Type B pancreatic cell (in vitro differentiated cells): ENCODE measurements around the gene GSTCD. TPM values are rescaled to one million over a fixed set of nuclear protein-coding genes. Genes with fewer than 3 reads are reported as not detected.
"Not testable (repeated sequence)": the region's sequence is repeated elsewhere in the genome, so short reads cannot be mapped to it uniquely, and the experiment has no call there.

Experiments used
- DNase-seq: peaks from one replicate; pipeline ENCODE4 v3.0.0; 2021; ENCODE audit warnings: mixed read lengths; ENCODE audit not compliant: unreplicated experiment; ENCODE audit errors: extremely low spot score
- H3K27ac Mint-ChIP-seq: 2 replicates; pipeline ENCODE4 v1.8.0; 2021; ENCODE audit warnings: mild to moderate bottlenecking, mixed read lengths
- H3K27me3 Mint-ChIP-seq: 2 replicates; pipeline ENCODE4 v1.8.0; 2021; ENCODE audit warnings: mixed read lengths
- H3K36me3 Mint-ChIP-seq: 2 replicates; pipeline ENCODE4 v1.8.0; 2021; ENCODE audit warnings: mixed read lengths
- H3K4me1 Mint-ChIP-seq: one replicate; pipeline ENCODE4 v1.8.0; 2021; ENCODE audit warnings: mixed read lengths; ENCODE audit not compliant: unreplicated experiment
- H3K4me3 Mint-ChIP-seq: 2 replicates; pipeline ENCODE4 v1.8.0; 2021; ENCODE audit warnings: mild to moderate bottlenecking, mixed read lengths
- H3K9me3 Mint-ChIP-seq: 2 replicates; pipeline ENCODE4 v1.8.0; 2021; ENCODE audit warnings: mixed read lengths
- total RNA-seq: library from RNA; stranded (reverse); gene quantifications from 2 replicates; pipeline ENCODE4 v1.2.1, GENCODE V29; 2021; ENCODE audit warnings: low replicate concordance
- TF ChIP-seq, protein P1 (sequence below): fragments of 200-600 bp; sonication (generic); conservative IDR thresholded peaks from 2 replicates; pipeline ENCODE4 v1.5.0; 2021; ENCODE audit warnings: antibody characterized with exemption, mild to moderate bottlenecking

GSTCD gene
- total RNA-seq, 1 donor from 2014 or later, result 23.3 TPM

DNA sequence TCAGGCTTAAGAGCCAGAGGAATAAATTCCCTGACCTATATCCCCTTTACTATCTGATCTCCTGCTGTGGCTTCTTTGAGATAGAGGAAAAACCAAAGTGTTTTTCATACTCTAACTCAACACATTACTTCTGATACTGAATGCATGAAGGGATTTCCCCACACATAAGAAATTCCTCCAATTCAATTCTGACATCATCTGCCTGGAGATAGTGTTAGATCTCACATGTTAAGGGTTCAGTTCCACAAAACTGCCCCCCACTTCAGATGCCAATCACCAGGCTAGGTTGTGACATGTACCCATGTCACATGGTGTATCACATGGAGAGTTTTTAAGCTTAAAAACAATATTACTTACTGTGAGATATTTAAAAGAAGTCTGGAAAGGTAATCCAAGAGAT lies 46.8 kb downstream of the GSTCD start:
- no peak overlapping the region for H3K4me3 Mint-ChIP-seq
- no peaks in the 10 kb centered on the region for H3K4me1 Mint-ChIP-seq
- H3K9me3 Mint-ChIP-seq, result no peaks in the 10 kb centered on the region
- H3K27me3 Mint-ChIP-seq, result no peaks in the 10 kb centered on the region
- H3K27ac Mint-ChIP-seq, result no peak overlapping the region
- peaks cover 3% of the 10 kb centered on the region for H3K36me3 Mint-ChIP-seq
- TF ChIP-seq, protein P1, sequence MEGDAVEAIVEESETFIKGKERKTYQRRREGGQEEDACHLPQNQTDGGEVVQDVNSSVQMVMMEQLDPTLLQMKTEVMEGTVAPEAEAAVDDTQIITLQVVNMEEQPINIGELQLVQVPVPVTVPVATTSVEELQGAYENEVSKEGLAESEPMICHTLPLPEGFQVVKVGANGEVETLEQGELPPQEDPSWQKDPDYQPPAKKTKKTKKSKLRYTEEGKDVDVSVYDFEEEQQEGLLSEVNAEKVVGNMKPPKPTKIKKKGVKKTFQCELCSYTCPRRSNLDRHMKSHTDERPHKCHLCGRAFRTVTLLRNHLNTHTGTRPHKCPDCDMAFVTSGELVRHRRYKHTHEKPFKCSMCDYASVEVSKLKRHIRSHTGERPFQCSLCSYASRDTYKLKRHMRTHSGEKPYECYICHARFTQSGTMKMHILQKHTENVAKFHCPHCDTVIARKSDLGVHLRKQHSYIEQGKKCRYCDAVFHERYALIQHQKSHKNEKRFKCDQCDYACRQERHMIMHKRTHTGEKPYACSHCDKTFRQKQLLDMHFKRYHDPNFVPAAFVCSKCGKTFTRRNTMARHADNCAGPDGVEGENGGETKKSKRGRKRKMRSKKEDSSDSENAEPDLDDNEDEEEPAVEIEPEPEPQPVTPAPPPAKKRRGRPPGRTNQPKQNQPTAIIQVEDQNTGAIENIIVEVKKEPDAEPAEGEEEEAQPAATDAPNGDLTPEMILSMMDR, result no peak
- DNase-seq, result no peak

DNA sequence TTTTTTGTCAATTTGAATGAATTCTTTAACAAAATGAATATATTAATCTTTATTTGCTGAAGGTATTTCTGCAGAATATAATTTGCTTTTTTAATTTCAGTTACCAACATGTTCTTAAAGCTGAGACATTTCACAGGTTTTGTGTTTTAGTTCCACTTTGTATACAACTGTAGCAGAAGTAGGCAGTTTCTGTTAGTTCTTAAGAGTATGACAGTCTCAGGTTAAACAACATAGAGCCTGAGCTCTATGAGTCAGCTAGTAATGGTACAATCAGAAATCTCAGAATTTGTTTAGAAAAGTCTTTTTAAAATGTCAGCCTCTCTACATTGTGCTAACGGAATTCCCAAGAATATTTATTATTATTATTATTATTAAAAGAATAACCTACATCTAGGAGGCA lies 50.4 kb downstream of the GSTCD start:
- TF ChIP-seq, protein P1, result no peak
- Mint-ChIP-seq H3K36me3 (no peaks in the 10 kb centered on the region), H3K4me3 (no peak overlapping the region), H3K4me1 (no peaks in the 10 kb centered on the region), H3K27me3 (no peaks in the 10 kb centered on the region), H3K27ac (no peak overlapping the region), H3K9me3 (no peaks in the 10 kb centered on the region)
- DNase-seq, result no peak

DNA sequence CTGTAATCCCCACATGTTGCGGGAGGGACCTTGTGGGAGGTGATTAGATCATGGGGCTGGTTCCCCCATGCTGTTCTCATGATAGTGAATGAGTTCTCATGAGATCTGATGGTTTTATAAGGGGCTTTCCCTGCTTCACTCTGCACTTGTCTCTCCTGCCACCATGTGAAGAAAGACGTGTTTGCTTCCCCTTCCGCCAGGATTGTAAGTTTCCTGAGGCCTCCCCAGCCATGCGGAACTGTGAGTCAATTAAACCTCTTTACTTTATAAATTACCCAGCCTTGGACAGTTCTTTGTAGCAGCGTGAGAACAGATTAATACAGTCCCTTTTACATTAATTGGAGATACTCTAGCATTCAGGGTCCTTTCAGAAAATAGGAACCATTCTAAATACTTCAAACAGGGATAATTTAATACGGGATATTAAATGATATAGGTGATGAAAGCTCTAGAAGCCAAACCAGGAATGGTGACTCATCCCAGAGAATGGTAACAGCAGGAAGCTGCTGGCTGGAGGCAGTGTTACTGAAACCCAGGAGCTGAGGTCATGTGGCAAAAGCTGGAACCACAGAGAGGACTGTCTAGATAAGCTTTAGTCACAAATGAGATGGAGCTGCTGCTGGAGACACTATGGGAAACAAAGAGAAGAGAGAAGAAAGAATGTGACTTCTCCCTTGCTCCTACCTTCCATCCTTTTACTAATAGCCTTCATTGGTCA lies 57.3 kb downstream of the GSTCD start:
- no peaks in the 10 kb centered on the region for H3K27me3 Mint-ChIP-seq
- no peaks in the 10 kb centered on the region for H3K9me3 Mint-ChIP-seq
- H3K4me1 Mint-ChIP-seq, result no peaks in the 10 kb centered on the region
- H3K27ac Mint-ChIP-seq, result no peak overlapping the region
- TF ChIP-seq, protein P1, result no peak
- DNase-seq, result no peak
- peaks cover 24% of the 10 kb centered on the region for H3K36me3 Mint-ChIP-seq
- no peak overlapping the region for H3K4me3 Mint-ChIP-seq

DNA sequence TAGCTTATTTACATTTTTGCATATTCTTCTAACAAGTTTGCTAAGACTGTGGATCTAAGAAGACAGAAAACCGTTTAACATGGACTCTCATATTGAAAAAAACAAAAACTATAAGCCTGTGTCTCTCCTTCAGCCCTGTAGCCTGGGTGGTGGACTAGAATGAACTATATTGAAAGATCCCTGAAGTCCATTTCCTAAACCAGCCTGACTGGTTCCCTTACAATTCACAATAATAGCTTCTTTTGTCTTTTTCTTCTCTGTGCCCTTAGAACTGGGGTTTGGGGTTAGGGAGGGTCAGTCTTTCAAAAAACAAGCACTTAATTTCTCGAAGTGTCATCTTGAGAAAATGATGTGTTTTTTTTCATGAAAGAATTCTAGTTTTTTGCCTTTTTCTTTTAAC lies 59.0 kb downstream of the GSTCD start:
- H3K27ac Mint-ChIP-seq, result no peak overlapping the region

DNA sequence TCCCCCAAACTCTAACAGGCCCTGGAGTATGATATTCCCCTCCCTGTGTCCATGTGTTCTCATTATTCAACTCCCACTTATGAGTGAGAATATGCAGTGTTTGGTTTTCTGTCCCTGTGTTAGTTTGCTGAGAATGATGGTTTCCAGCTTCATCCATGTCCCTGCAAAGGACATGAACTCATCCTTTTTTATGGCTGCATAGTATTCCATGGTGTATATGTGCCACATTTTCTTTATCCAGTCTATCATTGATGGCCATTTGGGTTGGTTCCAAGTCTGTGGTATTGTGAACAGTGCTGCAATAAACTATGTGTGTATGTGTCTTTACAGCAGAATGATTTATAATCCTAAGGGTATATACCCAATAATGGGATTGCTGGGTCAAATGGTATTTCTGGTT lies 61.9 kb downstream of the GSTCD start:
- not testable (repeated sequence) for H3K4me1 Mint-ChIP-seq, H3K27ac Mint-ChIP-seq, DNase-seq, H3K4me3 Mint-ChIP-seq, H3K27me3 Mint-ChIP-seq, H3K9me3 Mint-ChIP-seq
- peaks cover 43% of the 10 kb centered on the region for H3K36me3 Mint-ChIP-seq

More for the DNA sequence above, 59.0 kb downstream of the GSTCD start:
- Mint-ChIP-seq H3K4me1 (no peaks in the 10 kb centered on the region), H3K9me3 (no peaks in the 10 kb centered on the region), H3K27me3 (no peaks in the 10 kb centered on the region), H3K4me3 (no peak overlapping the region), H3K36me3 (peaks cover 33% of the 10 kb centered on the region)
- TF ChIP-seq, protein P1, result no peak
- no peak for DNase-seq

DNA sequence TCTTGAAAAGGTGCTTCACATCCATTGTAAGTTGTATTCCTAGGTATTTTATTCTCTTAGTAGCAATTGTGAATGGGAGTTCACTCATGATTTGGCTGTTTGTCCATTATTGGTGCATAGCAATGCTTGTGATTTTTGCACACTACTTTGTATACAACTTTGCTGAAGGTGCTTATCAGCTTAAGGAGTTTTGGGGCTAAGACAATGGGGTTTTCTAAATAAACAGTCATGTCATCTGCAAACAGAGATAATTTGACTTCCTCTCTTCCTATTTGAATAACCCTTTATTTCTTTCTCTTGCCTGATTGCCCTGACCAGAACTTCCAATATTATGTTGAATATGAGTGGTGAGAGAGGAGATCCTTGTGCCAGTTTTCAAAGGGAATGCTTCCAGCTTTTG lies 63.5 kb downstream of the GSTCD start:
- not testable (repeated sequence) for H3K4me1 Mint-ChIP-seq, H3K27me3 Mint-ChIP-seq, DNase-seq

DNA sequence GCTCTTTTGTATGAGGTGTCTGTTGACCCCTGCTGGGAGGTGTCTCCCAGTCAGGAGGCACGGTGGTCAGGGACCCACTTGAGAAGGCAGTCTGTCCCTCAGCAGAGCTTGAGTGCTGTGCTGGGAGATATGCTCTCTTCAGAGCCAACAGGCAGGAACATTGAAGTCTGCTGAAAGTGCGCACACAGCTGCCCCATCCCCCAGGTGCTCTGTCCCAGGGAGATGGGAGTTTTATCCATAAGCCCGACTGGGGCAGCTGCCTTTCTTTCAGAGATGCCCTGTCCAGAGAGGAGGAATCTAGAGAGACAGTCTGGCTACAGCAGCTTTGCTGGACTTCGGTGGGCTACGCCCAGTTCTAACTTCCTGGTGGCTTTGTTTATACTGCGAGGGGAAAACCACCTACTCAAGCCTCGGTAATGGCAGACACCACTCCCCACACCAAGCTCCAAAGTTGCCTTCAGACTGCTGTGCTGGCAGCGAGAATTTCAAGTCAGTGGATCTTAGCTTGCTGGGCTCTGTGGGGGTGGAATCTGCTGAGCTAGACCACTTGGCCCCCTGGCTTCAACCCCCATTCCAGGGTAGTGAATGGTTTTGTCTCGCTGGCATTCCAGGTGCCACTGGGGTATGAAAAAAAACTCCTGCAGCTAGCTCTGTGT lies 67.3 kb downstream of the GSTCD start:
- H3K4me1 Mint-ChIP-seq, H3K4me3 Mint-ChIP-seq, H3K27ac Mint-ChIP-seq, H3K9me3 Mint-ChIP-seq, DNase-seq, H3K27me3 Mint-ChIP-seq: not testable (repeated sequence)
- H3K36me3 Mint-ChIP-seq, result peaks cover 27% of the 10 kb centered on the region

More for the DNA sequence above, 63.5 kb downstream of the GSTCD start:
- not testable (repeated sequence) for H3K27ac Mint-ChIP-seq, H3K9me3 Mint-ChIP-seq, H3K4me3 Mint-ChIP-seq
- H3K36me3 Mint-ChIP-seq, result peaks cover 39% of the 10 kb centered on the region
